HG03103 (cell line): ENCODE measurements around the gene DUS4L.

ENCODE experiments used
- ATAC-seq: cut with Tn5 transposase; IDR thresholded peaks from one replicate; pipeline ENCODE4 v1.9.1; 2021; ENCODE audit warnings: low read depth; ENCODE audit not compliant: unreplicated experiment

The DUS4L gene

GRCh38 chr7:107613439-107613838, 49.7 kb downstream of the DUS4L start:
- no peak for ATAC-seq

DNA sequence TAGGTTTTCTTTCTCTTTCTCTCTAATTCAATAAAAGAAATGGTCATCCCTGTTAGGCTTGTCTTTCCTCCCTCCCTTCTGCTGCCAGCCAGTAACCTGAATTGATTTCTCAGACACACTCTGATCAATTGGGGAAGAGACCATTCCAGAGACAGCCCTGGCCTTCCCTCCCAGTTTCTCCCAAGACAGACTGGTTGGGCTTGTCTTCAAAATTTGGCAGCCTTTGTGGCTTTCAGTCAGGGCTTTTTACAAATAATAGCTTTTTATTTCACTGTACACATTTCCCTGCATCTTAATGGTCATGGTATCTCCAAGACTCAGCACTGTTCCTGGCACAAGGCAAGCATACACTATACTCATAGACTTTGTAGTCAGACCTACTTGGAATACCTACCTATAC, 50.2 kb downstream of the DUS4L start:
- ATAC-seq, result no peak

GRCh38 chr7:107614425-107614824, 50.7 kb downstream of the DUS4L start:
- ATAC-seq, result no peak

- ATAC-seq, result no peak
Observed at GRCh38 chr7:107615910-107616680, 52.3 kb downstream of the DUS4L start.

DNA sequence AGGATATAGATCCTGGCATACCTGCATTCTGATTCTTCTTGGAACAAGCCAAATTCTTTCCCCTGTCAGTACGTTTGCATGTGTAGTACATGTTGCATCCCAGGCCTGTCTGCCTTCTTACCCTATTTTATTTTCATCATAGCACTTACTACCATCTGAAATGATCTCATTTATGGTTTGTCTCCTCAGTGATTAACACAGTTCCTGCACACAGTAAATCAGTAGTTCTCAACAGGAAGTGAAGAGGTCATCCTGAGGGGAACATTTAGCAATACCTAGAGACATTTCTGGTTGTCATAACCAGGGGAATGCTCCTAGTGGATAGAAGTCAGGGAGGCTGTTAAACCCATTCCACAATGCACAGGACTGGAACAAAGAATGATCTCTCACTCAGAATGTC, 58.7 kb downstream of the DUS4L start:
- ATAC-seq, result no peak

DNA sequence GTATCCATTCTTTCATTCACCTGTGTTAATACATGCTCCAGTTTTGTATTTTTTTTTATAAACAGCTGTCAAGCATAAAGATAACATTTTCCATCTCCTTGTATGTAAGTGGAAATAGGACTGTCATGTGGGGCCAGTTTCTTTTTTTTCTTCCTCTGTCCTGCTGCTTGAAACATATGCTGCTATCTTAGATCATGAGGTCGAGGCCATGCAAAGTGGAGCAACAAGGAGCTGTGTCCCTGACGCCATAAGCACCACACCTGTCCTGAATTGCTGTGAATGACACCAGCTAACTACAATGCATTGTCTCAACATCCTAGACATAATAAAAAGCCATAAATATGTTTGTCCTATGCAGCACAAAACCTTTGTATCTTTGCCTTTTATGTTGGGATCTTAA, 59.1 kb downstream of the DUS4L start:
- ATAC-seq, result no peak

DNA sequence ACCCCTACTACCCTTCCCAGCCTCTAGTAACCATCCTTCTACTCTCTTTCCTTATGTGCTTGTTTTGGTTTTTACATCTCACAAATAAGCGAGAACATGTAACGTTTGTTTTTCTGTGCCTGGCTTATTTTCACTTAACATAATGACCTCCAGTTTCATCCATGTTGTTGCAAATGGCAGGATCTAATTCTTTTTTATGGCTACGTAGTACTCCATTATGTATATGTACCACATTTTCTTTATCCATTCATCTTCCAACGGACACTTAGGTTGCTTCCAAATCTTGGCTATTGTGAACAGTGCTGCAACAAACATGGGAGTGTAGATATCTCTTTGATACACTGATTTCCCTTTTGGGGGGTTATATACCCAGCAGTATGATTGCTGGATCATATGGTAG, 63.2 kb downstream of the DUS4L start:
- ATAC-seq, result no peak
